HG03175 (cell line): Measurements from ENCODE around the gene MXD3.
"Not testable (repeated sequence)": the region's sequence is repeated elsewhere in the genome, so short reads cannot be mapped to it uniquely, and the experiment has no call there.

Experiments
- ATAC-seq: cut with Tn5 transposase; IDR thresholded peaks from one replicate; pipeline ENCODE4 v1.9.1; 2021; ENCODE audit warnings: mild to moderate bottlenecking, moderate library complexity; ENCODE audit not compliant: unreplicated experiment

Gene MXD3

GRCh38 chr5:177271113-177271512 is 40.6 kb downstream of the MXD3 start:
- ATAC-seq = no peak

GRCh38 chr5:177270653-177271052 is 41.0 kb downstream of the MXD3 start:
- ATAC-seq = no peak

GRCh38 chr5:177269976-177270375 is 41.7 kb downstream of the MXD3 start:
- no peak for ATAC-seq

GRCh38 chr5:177269232-177269895 is 42.3 kb downstream of the MXD3 start:
- no peak for ATAC-seq

GRCh38 chr5:177265395-177265794 is 46.3 kb downstream of the MXD3 start:
- ATAC-seq = no peak

GRCh38 chr5:177264178-177264577 is 47.5 kb downstream of the MXD3 start:
- ATAC-seq = no peak

- no peak for ATAC-seq
Measured at GRCh38 chr5:177261510-177261909, 50.2 kb downstream of the MXD3 start.

- ATAC-seq = no peak
Measured at GRCh38 chr5:177260961-177261360, 50.7 kb downstream of the MXD3 start.

- not testable (repeated sequence) for ATAC-seq
Measured at GRCh38 chr5:177258711-177259110, 53.0 kb downstream of the MXD3 start.
